Measurements from ENCODE around the gene ADGRG6.

ADGRG6 gene

DNA sequence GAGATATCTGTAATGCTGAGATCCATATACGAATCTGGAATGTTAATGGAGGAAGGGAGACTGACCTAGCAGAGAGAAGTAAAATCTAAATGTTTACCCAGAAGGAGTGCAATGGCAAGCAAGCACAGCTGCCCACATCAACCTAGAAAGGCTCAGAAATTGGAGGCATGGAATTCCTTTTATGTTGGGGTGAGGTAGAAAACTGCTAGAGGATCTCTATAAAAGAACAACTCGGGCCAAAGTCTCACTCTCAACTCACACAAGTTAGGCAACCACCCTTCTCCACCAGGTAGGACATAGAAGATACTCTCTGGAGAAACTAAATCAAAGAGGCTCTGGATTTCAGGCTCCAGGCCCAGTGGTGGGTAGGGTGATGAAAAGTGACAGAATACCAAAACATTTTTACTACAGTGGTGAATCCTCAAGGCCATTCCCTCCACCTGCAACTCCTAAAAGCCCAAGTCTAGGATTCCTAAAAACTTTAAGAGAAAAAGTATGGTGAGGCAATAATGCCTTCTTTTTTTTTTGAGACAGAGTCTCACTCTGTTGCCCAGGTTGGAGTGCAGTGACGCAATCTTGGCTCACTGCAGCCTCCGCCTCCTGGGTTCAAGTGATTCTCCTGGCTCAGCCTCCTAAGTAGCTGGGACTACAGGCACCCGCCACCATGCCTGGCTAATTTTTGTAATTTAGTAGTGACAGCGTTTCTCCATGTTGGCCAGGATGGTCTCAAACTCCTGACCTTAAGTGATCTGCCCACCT is 9.5 kb upstream of the ADGRG6 start:
- no peak for DNase-seq

DNA sequence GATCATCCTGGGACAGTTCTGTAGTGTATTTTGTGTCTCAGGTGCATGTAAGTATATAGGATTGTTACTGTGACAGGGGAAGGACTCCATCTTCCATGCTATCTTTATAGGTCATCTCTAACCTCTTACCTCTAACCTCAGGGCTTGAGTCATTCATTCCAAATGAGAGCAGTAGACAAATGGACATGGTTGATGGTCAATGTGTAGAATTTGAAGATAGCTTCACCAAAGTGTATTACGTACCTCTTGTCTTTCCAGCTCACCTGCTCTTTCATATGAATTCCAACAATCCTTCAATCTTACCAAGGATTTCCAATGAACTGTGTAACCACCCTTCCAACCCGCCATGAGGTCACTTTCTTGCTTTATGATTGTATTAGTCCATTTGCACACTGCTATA is 8.7 kb upstream of the ADGRG6 start:
- DNase-seq = no peak

DNA sequence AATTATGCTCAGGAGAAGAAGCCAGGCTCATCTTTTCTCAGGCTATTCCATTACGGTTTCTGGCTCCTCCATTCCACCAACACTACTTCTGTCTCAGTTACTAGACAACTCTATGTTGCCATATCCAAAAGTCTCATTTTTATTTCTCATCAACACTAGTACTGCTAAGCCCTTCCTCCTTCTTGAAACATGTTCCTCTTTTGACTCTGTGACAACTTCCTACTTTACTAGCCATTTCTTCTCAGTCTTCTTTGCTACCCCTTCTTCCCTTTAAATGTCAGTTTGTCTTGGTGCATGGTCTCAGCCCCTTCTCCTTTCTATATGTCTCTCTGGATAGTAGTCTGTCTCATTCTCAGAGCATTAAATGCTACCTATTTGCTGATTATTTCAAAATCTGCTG is 7.1 kb upstream of the ADGRG6 start:
- DNase-seq = no peak

DNA sequence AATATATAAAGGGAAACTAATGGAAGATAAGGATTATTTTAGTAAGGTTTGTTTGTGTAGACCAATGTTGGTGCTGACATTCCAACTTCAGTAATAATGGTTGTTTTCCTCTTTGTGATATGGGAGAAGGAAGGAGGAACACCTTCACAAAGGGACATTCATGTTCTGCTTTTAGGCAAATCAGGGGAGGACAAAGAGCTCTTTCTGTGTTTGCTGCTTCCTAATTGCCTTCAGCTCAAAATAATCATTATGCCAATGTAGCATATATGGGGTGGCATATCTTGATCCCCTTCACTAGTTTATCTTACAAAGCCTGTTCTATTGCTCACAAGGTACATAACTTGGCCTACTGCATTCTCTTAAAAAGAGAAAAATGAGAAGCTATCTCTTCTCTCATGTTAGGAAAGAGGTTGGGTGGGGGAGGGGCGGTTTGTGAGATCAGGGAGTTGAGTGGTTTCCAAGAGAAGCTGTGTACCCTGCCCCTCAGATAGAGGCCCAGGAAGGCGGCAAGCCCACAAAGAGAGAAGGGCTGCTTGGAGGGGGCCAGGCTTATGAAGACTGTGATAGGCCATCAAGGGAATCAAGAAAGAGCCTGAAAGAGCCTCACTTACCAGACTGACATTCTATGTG is 4.7 kb upstream of the ADGRG6 start:
- DNase-seq = no peak

DNA sequence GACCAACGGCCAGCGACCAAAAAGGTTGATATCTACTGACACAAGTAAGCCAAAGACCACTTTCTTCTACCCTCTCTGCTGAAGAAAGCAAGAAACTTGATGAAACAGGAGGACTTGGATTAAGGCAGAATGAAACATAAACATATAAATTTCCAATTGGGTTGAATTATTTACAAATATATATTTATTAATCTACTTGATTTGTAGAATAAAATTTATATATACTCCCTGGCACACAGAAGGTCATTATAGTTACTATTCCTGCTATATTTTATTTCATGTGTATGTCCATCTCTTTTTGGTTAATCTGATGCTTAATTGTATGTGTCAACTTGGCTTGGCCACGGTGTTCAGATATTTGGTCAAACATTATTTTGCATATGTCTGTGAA is 4.2 kb upstream of the ADGRG6 start:
- DNase-seq = no peak

DNA sequence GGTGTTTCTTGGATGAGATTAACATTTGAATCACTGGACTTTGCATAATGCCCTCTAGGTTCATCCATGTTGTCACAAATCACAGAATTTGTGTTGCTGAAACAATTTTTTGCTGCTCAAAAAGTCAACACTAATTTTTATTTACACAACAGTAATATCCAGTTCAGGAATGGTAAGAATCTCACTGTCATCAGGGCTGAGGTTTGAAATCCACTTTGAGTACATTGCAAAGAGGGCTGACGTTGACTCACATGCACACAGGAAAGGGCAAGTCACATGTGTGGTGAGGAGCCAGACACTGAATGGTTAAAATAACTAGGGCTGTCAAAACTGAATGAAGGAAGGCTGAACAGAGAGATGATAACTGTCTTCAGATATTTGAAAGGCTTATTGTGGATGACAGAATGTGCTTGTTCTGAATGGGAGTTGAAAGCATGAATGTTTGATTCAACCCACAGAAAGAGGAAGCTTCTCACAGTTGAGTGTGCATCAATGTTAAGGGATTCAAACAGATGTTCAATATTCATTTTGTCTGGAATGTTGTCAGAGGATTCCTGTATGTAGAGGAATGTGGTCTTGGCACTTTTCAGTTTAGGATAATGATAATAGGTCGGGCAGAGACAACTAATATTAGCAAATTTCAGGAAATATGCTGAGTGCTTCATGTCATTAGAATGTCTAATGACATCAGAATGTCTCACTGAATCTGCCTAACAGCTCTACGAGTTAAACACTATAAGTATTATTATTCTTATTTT is 3.6 kb upstream of the ADGRG6 start:
- DNase-seq = no peak

DNA sequence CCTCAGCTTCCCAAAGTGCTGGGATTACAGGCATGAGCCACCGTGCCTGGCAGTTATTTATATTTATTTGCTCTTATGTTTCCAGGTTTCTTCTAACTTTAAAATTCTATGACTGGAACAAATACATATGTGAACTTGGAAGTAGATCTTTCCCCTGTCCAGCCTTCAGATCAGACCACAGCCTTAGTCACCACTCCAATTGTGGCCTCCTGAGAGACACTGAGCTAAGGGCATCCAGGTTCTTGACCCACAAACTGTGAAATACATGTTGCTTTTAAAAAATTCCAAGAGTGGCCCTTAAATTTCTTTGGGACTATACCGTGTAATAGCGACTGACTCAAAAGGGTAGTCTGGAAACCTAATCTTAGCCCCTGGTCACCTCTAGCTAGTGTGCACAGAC is 1.5 kb upstream of the ADGRG6 start:
- DNase-seq = no peak

DNA sequence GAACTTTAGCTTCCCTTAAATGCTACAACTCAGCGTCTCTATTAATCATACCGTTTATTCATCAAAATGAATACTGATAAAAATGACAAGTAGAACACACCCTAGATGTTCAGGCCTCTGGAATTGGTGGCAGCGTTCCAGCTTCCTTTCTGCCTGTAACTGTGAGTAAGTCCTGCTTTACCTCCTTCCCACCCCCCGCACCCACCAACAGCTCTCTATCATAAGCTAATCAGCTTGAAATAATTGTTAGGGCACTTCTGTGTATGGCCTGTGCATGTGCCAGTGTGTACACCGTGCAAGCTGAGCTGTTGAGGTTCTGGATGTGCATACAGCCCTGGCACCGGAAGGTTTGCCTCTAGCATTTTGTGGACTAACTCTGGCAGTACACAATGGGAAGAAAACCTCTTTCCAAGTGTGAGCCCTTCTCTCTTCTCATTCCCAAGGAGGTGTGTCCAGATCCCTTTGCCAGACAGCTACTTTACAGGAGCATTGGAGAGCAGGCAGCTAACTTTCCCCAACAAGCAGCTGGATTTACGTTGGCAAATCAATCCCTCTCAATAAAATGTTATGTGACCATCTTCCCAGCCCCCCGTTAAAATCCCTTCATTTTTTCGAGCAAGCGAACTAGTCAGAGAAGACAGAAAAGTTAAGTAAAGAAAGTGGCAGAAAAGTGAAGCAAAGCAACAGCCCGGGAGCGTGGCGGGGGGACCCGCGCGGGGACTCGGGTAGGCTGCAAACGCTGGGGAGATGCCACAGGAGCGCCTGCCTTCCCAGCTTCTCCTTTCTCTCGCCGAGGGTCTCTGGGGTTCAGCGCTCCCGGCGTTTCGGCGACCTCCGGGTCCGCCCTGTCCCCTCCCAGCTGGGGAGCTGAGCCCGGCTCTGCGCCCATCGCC is 803 bp upstream of the ADGRG6 start:
- peak; percentile 53 for DNase-seq

DNA sequence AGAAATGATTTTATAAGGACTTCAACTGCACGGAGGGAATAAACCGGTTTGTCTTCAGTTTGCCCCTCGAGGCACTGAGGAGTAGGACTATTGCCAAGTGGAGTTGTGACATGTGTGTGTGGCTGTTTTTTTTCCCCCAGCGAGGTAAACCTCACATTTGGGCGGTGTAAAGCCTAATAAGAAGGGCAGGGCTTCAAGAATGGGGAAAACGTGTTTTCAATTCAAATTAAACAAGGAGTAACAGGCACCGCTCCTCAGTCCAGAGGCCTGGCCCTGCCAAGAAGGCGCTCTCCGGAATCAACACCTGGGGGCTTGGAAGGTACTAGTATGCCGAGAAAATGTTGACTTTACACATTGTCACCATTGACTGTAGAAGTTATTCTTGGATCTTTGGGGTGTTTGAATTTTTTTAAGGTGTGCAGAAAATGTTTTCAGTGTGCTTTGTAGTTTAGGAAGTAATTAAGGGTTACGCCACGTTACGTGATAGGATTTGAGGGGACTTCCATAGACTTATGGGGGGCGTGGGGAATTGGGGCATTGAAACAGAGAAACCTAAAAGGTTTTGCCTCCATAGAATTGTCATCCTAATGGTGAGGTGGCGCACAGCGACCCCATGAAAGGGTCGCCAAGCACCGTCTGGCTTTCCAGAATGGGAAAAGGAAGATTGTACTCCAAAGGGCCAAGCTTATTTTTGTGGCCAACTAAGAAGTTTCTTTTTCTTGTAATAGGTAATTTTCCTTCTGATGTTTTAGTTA is 791 bp downstream of the ADGRG6 start:
- no peak for DNase-seq

DNA sequence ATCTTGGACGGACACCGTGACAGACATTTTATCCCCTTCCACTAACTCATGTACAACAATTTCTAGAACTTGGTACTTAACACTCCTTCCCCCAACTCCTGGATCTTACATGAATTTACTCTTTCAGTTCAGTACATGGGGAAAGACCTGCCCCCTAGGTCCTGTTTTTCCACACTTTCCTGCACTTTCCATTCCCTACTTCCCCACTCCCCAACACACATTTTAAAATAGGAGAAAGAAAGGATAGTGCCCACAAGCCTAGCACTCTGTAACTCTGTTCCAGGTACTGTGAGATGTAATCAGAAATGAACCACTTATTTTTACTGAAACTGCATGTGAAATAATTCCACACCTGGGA is 1.3 kb downstream of the ADGRG6 start:
- DNase-seq = no peak

DNA sequence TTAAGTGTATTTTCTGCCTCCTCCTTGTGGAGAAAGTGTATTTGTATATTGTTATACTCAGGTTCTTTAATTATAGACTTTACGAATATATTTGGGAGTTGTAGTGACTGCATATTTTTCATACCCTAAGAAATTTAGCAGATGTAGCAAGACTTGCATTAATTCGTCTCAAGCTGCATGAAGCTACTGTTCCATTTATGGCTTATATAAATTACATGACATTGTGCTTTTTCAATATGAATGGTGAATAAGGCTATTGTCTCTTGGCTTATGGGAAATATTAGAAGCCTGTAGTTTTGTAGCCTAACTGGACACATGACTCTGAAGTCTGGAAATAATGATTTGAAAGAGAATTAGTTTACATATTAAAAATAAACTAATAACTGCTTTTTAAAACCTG is 2.4 kb downstream of the ADGRG6 start:
- no peak for DNase-seq

DNA sequence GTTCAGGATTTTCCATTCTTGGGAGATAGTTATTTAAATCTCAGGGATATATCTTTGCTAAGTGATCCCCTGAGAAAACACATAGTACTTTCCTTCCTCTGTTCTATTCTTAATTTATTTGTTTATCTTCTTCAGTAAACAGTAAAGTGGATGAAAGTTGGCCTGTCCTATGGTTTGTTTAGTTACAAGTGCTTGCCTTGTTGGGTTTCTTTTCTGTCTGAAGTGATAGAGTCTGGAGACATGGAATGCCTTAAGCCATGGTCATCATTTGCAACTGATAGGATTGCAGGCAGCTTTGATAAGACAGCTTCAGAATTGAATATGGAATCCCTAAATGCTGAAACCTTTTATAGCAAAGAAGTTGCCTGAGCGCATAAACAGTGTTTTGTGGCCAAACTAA is 4.9 kb downstream of the ADGRG6 start:
- no peak for DNase-seq

DNA sequence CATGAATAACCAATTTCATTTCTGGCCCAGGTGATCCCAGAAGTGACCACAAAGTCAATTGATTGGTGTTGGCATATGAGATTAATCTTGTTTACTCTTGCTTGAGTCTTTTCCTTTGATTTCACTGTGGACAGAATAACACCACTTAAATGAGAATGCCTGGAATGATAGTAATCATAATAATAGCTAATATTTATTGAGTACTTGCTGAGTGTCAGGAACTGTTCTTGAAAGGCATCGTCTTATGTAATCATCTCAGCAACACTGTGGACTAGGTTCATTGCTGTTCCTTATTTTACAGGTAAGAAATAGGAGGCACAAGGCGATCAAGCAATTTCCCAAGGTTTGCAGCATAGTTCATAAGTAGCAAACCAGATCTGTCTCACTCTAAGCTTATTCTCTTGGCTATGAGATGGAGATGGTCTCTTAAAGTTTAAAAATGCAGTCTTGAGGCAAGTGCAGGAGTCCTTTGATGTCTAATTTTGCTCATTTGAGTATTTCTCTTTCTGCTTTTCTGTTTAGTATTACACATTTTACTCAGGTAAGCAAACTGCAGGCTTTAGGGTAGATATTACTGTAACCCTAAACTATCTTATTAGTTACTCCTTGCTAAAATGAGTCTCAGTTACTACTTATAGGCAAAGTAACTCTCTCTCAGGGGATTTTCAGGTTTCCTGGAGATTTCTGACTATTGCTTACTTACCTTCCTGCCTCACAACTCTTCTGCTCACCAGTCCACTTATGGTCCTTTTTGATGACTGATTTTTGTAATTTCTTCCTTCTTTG is 6.3 kb downstream of the ADGRG6 start:
- no peak for DNase-seq

DNA sequence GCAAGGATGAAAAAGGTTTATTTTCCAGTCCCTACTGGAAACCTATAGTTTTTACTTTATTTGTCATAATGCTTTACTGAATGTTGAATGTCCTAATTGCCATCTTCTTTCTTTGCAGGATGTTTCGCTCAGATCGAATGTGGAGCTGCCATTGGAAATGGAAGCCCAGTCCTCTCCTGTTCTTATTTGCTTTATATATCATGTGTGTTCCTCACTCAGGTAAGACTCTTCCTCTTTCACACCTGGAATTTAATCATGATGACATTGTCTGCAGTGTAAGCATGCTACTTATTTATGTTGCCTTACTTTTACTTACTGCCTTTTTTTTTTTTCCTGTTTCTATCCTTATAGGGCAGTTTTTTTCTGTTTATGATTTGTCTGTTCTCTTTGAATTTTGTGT is 7.6 kb downstream of the ADGRG6 start:
- DNase-seq = no peak

DNA sequence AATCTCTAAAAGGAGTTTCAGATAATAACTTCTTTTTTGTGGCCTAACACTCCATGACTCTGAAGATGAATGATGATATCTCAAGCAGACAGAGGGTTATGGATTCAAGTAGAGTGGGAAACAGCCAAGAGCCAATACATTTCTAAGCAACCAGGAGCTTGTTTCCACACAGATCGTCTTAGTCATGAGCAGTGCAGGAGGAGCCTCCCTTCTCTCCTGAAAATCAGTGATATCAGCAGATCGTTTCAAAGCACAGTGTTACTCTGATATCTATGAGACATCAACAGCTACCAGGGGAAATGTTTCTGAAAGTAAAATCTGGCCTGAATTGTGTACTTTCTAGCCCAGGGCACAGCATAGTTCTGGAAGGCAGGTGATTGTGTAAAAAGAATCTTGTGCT is 11.5 kb downstream of the ADGRG6 start:
- DNase-seq = no peak

DNA sequence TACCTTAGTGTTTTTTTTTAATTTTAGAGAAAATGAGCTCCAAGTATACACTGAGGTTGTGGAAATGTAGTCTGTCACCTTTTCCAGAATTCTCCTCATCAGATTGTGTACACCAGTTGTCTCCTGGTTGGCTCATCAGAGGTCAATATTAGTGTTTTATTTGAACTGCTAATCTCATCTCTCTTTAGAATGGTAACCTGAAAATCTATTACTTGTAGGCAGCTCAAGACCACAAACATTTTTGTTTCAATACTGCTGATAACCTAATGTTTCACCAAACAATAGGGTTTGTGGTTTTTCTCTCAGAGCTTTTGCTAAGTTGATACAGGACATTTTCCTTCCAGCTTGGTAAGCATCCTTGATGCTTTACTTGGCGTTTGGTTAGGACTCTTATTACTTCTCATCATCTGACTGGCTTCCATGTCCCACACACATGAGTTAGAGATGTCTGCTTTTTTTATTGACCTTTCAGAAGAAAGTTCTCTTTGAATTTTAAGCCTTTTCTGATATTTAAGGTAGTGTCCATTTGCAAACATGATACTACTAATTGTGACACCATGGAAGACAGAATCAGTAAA is 15.1 kb downstream of the ADGRG6 start:
- DNase-seq = no peak

DNA sequence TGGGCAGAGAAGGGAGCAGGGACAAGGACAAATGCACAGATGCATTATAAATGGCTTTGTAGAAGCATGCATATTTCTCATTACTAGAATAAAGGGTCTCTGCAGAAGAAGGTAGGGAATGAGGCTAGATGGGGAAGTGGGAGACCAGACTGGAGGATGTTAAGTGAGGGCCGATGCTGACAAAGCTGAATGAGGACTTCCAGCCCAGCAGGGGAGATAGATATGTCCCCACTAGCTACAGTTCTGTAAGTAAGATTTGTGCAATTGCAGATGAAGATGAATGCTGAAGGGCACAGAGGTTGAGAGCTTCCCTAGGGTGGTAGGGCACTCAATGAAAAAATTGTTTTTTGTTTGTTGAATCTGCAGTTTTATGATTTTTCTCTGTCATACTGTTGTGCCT is 16.9 kb downstream of the ADGRG6 start:
- DNase-seq = no peak

DNA sequence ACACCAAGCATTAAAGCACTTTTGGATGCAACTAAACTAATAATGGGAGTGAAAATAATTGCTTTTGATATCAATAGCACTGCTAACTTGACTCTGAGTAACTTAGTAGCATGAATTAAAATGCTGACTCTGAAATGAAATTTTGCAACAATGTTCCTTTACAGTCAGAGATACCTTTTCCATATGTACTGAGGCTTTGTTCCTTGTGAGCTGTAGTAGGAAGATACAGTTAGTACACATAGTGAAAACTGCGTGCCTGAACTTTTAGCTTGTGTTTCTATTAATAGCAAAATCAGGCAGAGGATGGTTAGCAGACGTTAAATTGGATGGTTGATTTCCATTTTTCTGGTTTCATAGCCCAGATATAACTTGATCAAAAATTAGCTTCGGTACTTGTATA is 18.6 kb downstream of the ADGRG6 start:
- DNase-seq = no peak

DNA sequence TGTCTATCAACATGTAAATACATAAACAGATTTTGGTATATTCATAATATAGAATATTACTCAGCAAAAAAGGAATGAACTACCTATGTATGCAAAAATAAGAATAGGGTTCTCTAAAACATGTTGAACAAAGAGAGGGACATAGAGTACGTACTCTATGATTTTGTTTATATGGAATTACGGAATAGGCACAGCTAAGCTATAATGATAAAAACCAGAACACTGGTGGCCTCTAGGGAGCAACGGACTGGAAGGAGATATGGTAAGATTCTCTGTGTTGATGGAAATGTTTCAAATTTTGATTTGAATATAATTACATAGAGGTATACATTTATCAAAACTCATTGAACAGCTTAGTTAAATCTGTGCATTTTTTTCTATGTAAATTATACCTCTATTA is 19.6 kb downstream of the ADGRG6 start:
- DNase-seq = no peak

DNA sequence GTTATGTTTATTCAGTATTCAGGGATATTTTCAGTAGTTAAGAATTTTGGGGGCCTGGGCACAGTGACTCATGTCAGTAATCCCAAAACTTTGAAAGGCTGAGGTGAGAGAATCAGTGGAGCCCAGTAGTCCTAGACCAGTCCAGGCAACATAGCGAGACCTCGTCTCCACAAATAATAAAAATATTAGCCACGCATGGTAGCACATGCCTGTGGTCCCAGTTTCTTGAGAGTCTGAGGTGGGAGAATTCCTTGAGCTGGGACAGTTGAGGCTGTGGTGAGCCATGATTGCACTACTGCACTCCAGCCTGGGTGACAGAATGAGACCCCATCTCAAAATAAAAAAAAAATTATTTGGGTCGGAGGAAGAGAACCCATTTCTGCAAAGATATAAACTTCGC is 20.3 kb downstream of the ADGRG6 start:
- DNase-seq = no peak

DNA sequence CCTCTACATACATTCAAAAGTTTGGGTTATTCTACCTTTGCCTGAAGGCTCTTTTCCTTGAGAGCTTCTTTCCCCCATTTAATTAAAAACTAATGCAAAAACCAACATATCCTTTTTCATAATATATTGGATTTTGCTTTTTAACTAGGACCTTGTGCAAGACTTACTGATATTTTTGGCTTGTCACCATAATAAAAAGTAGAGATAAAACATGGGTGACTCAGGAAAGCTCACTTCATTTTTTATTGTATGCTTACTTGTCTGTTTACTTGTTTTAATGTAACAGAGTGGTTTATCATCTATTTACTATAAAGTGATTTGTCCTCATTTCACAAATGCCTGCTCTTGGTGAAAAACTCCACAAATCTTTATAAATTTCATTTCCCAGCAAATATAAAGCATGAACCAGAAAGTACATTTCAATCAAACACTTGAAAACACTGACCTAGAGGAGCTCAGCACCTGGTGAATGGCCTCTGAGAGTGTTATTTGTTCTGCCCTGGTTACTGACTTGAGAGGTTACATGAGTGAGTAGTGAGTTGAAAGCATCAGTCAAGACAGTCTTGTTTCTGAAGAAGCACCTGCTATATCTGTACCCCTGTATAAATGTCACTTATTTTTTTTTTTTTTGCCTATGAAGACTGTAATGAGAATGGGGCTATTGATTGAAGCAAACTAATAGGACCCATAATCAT is 20.8 kb downstream of the ADGRG6 start:
- no peak for DNase-seq

All from activated CD8-positive, alpha-beta memory T cell treated with anti-CD3 and anti-CD28 coated beads, Interleukin-2, amount 50 U/mL, for 48 hours (primary cell).